ENCODE data around the gene CDK11A. TPM values are rescaled to one million over a fixed set of nuclear protein-coding genes. Genes with fewer than 3 reads are reported as not detected.
"Not testable (repeated sequence)": the region's sequence is repeated elsewhere in the genome, so short reads cannot be mapped to it uniquely, and the experiment has no call there.

Gene CDK11A
- total and polyA plus RNA-seq, 2 donors (not counting 1 experiment from before 2014, with no cell fraction given), result 2.8 to 14.2 TPM

DNA sequence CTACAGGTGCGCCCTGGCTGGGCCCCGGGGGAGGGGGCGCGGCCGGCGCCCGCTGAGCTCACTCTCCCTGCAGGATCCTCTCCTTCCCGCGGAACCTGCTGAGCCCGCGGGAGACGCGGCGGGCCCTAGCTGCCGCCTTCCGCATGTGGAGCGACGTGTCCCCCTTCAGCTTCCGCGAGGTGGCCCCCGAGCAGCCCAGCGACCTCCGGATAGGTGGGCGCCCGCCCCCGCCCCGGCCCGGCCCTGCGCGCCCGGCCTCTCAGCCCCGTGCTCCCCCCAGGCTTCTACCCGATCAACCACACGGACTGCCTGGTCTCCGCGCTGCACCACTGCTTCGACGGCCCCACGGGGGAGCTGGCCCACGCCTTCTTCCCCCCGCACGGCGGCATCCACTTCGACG, 24.1 kb downstream of the CDK11A start:
- H3K4me2 ChIP-seq (ENCODE audit: extremely low read depth, insufficient read depth, low read length); H2AFZ ChIP-seq (ENCODE audit: low read length); H3K9ac ChIP-seq (ENCODE audit: insufficient read depth, low read length); H3K79me2 ChIP-seq (ENCODE audit: control insufficient read depth, insufficient read depth, low read length); H3K27me3 ChIP-seq (ENCODE audit: control insufficient read depth, insufficient read depth, low read length); DNase-seq (ENCODE audit: low read depth in 2 of 2); H3K9me3 ChIP-seq (ENCODE audit: control insufficient read depth, insufficient read depth, low read depth, low read length); H4K20me1 ChIP-seq (ENCODE audit: control insufficient read depth, extremely low read depth, insufficient read depth, low read length); H3K27ac ChIP-seq (ENCODE audit: insufficient read depth, low read length); H3K4me3 ChIP-seq (replicated peaks in 1 of 4; ENCODE audit: control extremely low read depth in 1 of 4, insufficient read depth in 1 of 4, low read depth in 3 of 4, low read length in 4 of 4); H3K4me1 ChIP-seq (ENCODE audit: control insufficient read depth, extremely low read depth, insufficient read depth, low read length); H3K36me3 ChIP-seq (ENCODE audit: control insufficient read depth, insufficient read depth, low read length): not testable (repeated sequence)

DNA sequence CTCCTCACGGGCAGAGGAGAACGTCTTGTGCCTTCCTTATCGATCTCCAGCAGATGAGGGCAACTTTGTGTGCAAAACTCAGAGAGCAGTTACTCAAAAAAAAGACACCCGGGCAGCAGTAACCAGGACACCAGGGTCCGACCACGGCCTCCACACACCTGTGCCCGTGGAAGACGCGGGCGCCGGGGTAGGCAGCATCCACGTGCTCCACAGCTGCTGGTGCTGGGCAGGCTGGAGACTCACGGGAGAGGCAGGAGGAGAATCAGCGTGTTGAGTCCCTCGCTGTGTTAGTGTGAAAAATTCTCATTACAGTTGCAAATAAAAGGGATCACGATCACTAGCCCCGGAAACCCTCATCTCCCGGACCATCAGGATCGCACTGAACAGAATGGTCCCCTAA, 25.1 kb downstream of the CDK11A start:
- not testable (repeated sequence) for H2AFZ ChIP-seq (ENCODE audit: low read length); H3K27ac ChIP-seq (ENCODE audit: insufficient read depth, low read length); H3K36me3 ChIP-seq (ENCODE audit: control insufficient read depth, insufficient read depth, low read length); H4K20me1 ChIP-seq (ENCODE audit: control insufficient read depth, extremely low read depth, insufficient read depth, low read length); H3K9ac ChIP-seq (ENCODE audit: insufficient read depth, low read length); H3K27me3 ChIP-seq (ENCODE audit: control insufficient read depth, insufficient read depth, low read length); DNase-seq (ENCODE audit: low read depth in 2 of 2); H3K9me3 ChIP-seq (ENCODE audit: control insufficient read depth, insufficient read depth, low read depth, low read length); H3K4me1 ChIP-seq (ENCODE audit: control insufficient read depth, extremely low read depth, insufficient read depth, low read length); H3K79me2 ChIP-seq (ENCODE audit: control insufficient read depth, insufficient read depth, low read length); H3K4me3 ChIP-seq (replicated peaks in 1 of 4; ENCODE audit: control extremely low read depth in 1 of 4, insufficient read depth in 1 of 4, low read depth in 3 of 4, low read length in 4 of 4); H3K4me2 ChIP-seq (ENCODE audit: extremely low read depth, insufficient read depth, low read length)

DNA sequence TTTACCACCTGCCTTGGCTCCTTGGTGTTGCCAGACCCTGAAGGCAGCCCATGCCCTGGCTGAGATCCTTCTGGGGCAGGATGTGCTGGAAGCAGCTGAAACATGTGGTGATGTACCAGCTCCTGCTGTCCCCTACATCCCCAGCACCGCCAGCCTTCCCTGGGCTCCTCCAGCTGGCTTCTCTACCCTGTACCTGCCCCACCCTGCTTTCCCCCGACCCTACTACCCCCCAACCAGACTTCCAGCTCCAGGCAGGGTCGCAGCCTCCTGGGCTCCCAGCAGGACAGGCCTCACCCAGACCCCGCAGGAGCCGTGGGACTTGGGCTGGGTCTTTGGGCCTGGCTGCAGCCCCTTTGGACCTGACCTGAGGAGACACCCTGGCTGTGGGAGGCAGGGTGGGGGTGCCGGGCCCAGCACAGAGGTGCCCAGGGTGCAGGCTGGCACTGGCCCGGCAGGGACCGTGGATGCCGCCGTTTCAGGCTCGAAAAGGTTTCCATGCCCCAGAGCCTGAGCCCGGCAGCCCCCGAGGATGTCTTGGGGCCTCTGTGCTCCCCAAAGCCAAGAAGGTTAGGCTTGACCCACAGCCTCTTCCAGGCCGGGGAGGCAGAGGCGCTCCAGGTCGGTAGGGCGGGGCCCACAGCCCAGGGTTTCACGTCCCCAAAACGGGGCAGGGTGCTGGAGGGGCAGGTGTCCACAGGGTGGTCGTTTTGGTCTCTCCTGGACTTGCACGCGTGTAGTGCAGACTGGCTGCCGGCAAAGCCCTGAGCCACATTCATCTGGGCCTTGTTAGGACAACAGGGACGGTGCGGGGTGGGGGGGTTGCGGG, 26.6 kb downstream of the CDK11A start:
- DNase-seq (ENCODE audit: low read depth in 2 of 2); H3K4me1 ChIP-seq (ENCODE audit: control insufficient read depth, extremely low read depth, insufficient read depth, low read length); H3K36me3 ChIP-seq (ENCODE audit: control insufficient read depth, insufficient read depth, low read length); H3K27me3 ChIP-seq (ENCODE audit: control insufficient read depth, insufficient read depth, low read length); H4K20me1 ChIP-seq (ENCODE audit: control insufficient read depth, extremely low read depth, insufficient read depth, low read length); H3K9ac ChIP-seq (ENCODE audit: insufficient read depth, low read length); H3K4me2 ChIP-seq (ENCODE audit: extremely low read depth, insufficient read depth, low read length); H3K79me2 ChIP-seq (ENCODE audit: control insufficient read depth, insufficient read depth, low read length); H3K9me3 ChIP-seq (ENCODE audit: control insufficient read depth, insufficient read depth, low read depth, low read length); H3K27ac ChIP-seq (ENCODE audit: insufficient read depth, low read length); H3K4me3 ChIP-seq (replicated peaks in 1 of 4; ENCODE audit: control extremely low read depth in 1 of 4, insufficient read depth in 1 of 4, low read depth in 3 of 4, low read length in 4 of 4); H2AFZ ChIP-seq (ENCODE audit: low read length): not testable (repeated sequence)

DNA sequence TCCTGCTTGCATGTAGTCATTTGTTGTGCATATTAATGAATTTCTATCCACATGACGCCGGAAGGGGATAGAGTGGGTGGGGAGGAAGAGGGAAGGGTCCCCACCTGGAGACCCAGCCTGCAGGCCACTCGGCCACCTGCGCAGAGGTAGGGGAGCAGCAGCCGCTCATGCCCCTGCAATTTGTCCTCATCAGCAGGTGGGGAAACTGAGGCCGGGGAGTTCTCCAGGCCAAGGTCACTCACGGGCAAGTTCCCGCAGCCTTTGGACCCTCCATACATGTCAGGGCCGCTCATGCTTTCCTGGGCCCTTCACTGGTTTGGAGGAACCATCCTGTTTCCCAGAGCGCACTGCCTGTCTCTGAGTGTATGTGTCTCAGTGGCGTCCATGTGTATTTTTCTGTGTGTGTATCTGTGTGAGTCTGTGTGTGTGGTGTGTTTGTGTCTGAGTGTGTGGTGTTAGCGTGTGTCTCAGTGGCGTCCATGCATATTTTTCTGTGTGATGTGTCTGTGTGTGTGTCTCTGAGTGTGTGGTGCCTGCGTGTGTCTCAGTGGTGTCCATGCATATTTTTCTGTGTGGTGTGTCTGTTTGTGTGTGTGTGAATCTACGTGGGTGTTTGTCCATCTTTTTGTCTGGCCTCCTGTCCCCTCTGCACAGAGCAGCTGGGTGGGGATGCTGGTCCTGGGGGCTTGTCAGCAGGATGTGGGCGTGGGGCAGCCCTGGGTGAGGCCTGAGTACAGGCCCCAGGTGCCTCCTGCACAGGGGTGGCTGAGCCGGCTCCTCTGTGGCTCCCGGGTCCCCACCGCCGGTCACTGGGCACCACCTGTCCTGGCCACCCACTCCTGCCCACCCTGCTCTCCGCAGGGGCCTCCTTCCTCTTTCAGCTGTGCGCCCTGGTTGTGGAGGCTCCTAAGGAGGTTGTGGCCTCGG, 27.5 kb downstream of the CDK11A start:
- not testable (repeated sequence) for H3K36me3 ChIP-seq (ENCODE audit: control insufficient read depth, insufficient read depth, low read length); H3K4me1 ChIP-seq (ENCODE audit: control insufficient read depth, extremely low read depth, insufficient read depth, low read length); H4K20me1 ChIP-seq (ENCODE audit: control insufficient read depth, extremely low read depth, insufficient read depth, low read length); DNase-seq (ENCODE audit: low read depth in 2 of 2); H3K27me3 ChIP-seq (ENCODE audit: control insufficient read depth, insufficient read depth, low read length); H3K4me2 ChIP-seq (ENCODE audit: extremely low read depth, insufficient read depth, low read length); H3K79me2 ChIP-seq (ENCODE audit: control insufficient read depth, insufficient read depth, low read length); H3K4me3 ChIP-seq (replicated peaks in 1 of 4; ENCODE audit: control extremely low read depth in 1 of 4, insufficient read depth in 1 of 4, low read depth in 3 of 4, low read length in 4 of 4); H3K27ac ChIP-seq (ENCODE audit: insufficient read depth, low read length); H2AFZ ChIP-seq (ENCODE audit: low read length); H3K9ac ChIP-seq (ENCODE audit: insufficient read depth, low read length); H3K9me3 ChIP-seq (ENCODE audit: control insufficient read depth, insufficient read depth, low read depth, low read length)

All from fibroblast of lung (primary cell).